GM19438 (cell line): Measurements from ENCODE around the gene ANXA9.
A peak's percentile ranks its signal among the peaks of the same experiment; 100 is the strongest.

ENCODE experiments used
- ATAC-seq: cut with Tn5 transposase; IDR thresholded peaks from one replicate; pipeline ENCODE4 v1.9.1; 2021; ENCODE audit warnings: low read depth; ENCODE audit not compliant: unreplicated experiment

Gene ANXA9

GRCh38 chr1:151002611-151003010 lies 20.5 kb downstream of the ANXA9 start:
- no peak for ATAC-seq

GRCh38 chr1:151003180-151003579 lies 21.1 kb downstream of the ANXA9 start:
- ATAC-seq = no peak

- no peak for ATAC-seq
Observed at GRCh38 chr1:151005729-151006319, 23.7 kb downstream of the ANXA9 start.

- ATAC-seq = peak; percentile 51
Observed at GRCh38 chr1:151006327-151007052, 24.4 kb downstream of the ANXA9 start, which contains the start of gene MINDY1. Gene MINDY1 (minus strand): TSS chr1:151006902. CDS start chr1:151002617, 4,285 bp downstream.

- no peak for ATAC-seq
Observed at GRCh38 chr1:151007853-151008243, 25.8 kb downstream of the ANXA9 start.

GRCh38 chr1:151008244-151009205 lies 26.4 kb downstream of the ANXA9 start, which contains the start of gene PRUNE1:
Gene PRUNE1 (plus strand): TSS chr1:151008449. CDS start chr1:151008633, 184 bp downstream.
- no peak for ATAC-seq

- ATAC-seq = no peak
Observed at GRCh38 chr1:151009206-151009587, 27.1 kb downstream of the ANXA9 start.

GRCh38 chr1:151009674-151010345 lies 27.7 kb downstream of the ANXA9 start:
- no peak for ATAC-seq

- no peak for ATAC-seq
Observed at GRCh38 chr1:151010346-151010726, 28.2 kb downstream of the ANXA9 start.

- ATAC-seq = no peak
Observed at GRCh38 chr1:151011154-151011850, 29.2 kb downstream of the ANXA9 start.

GRCh38 chr1:151012684-151013471 lies 30.8 kb downstream of the ANXA9 start:
- ATAC-seq = no peak

GRCh38 chr1:151013518-151013917 lies 31.4 kb downstream of the ANXA9 start:
- ATAC-seq = no peak

- no peak for ATAC-seq
Observed at GRCh38 chr1:151024540-151025146, 42.6 kb downstream of the ANXA9 start.

GRCh38 chr1:151026460-151026859 lies 44.4 kb downstream of the ANXA9 start:
- ATAC-seq = no peak

- no peak for ATAC-seq
Observed at GRCh38 chr1:151032164-151032563, 50.1 kb downstream of the ANXA9 start.

GRCh38 chr1:151035167-151035566 lies 53.1 kb downstream of the ANXA9 start:
- no peak for ATAC-seq

- no peak for ATAC-seq
Observed at GRCh38 chr1:151036356-151036755, 54.3 kb downstream of the ANXA9 start, which contains the start of gene BNIPL. Gene BNIPL (plus strand): TSS chr1:151036586. CDS start chr1:151036726, 140 bp downstream.

GRCh38 chr1:151037032-151037431 lies 54.9 kb downstream of the ANXA9 start:
- ATAC-seq = no peak

- no peak for ATAC-seq
Observed at GRCh38 chr1:151039521-151039920, 57.4 kb downstream of the ANXA9 start.
